C4-2B (cell line): ENCODE data around the gene GYS1.

ENCODE experiments used
- CTCF ChIP-seq: fragments of 450-650 bp; conservative IDR thresholded peaks from 2 replicates; pipeline ENCODE4 v1.5.1; 2017; ENCODE audit warnings: mild to moderate bottlenecking
- ZFX ChIP-seq: fragments of 450-650 bp; IDR thresholded peaks from 2 replicates; pipeline ENCODE4 v1.6.1; 2017

DNA sequence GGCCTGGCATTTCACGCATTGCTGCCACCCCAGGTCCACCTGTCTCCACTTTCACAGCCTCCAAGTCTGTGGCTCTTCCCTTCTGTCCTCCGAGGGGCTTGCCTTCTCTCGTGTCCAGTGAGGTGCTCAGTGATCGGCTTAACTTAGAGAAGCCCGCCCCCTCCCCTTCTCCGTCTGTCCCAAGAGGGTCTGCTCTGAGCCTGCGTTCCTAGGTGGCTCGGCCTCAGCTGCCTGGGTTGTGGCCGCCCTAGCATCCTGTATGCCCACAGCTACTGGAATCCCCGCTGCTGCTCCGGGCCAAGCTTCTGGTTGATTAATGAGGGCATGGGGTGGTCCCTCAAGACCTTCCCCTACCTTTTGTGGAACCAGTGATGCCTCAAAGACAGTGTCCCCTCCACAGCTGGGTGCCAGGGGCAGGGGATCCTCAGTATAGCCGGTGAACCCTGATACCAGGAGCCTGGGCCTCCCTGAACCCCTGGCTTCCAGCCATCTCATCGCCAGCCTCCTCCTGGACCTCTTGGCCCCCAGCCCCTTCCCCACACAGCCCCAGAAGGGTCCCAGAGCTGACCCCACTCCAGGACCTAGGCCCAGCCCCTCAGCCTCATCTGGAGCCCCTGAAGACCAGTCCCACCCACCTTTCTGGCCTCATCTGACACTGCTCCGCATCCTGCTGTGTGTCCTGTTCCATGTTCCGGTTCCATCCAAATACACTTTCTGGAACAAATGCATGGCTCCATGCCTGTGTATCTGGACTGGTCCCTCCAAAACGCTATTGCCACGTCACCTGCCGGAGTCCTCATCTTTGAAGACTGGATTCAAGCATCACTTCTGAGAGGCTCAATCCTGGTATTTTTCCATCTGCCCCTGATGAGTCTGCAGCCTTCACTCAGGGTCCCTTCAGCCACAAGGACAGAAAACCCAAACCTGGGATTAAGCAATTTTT, 70.3 kb downstream of the GYS1 start:
- TF ChIP-seq CTCF (no peak), ZFX (no peak)
